Amniotic epithelial cell (primary cell): ENCODE results near the gene SULT1E1.

Experiments used
- DNase-seq: peaks from one replicate; pipeline ENCODE4 v3.0.0-alpha.2; 2010; ENCODE audit warnings: low read depth

Gene SULT1E1

DNA sequence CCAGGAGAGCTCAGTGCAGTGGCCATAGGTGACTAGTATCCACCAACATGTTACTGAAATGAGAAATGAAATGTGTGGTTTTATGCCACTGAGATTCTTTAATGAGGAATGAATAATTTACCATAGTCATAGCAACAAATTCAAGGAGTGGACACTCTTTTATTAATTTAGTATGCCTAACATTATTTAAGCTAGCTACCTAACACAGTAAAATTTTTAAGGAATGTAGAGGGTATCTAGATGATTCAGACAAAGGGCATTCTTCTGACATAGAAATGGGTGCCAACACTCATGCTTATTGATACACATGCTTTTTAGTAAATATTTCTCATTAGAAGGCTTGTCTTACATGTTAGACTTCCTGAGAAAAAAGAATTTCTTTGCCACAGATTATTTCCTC, 66.2 kb downstream of the SULT1E1 start:
- no peak for DNase-seq
